ENCODE data around the gene CEACAM3. TPM values are rescaled to one million over a fixed set of nuclear protein-coding genes. Genes with fewer than 3 reads are reported as not detected.

The CEACAM3 gene
- not detected in 5 replicates for total RNA-seq (2022; extraction: Qiagen RNA extraction; ENCODE audit: low read depth)

DNA sequence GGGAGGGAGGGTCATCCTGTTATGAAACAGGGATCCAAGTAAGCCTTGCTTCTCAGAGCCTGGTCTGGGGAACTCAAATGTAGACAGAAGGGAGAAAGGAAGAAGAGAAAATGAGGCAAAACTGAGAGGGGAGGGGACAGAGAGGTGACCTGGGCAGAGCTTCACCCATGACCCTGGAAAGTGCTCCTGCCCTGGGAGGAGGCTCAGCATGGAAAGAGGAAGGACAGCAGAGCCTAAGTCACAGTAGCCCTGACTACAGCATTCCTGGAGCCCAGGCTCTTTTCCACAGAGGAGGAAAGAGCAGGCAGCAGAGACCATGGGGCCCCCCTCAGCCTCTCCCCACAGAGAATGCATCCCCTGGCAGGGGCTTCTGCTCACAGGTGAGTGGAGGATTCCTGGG lies at the start of gene CEACAM3:
Gene CEACAM3 (plus strand): TSS at position 226 of the 400 bp plus-strand sequence. CDS start 91 bp downstream, at position 317.

DNA sequence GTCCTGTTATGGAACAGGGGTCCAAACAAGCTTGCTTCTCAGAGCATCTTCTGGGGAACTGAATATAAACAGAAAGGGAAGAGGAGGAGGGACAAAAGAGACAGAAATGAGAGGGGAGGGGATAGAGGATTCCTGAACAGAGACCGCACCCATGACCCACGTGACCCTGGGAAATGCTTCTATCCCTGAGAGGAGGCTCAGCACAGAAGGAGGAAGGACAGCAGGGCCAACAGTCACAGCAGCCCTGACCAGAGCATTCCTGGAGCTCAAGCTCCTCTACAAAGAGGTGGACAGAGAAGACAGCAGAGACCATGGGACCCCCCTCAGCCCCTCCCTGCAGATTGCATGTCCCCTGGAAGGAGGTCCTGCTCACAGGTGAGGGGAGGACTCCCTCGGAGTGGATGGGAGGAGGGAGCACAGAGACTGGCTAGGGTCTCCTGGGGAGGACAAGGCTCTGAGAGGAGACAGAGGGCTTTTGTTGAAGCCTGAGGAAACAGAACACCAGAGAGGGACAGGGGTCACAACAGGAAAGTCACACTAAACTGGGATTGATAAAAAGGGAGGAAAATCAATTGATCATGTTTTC lies 41.0 kb upstream of the CEACAM3 start, which contains the start of gene CEACAM6:
Gene CEACAM6 (plus strand): TSS at position 203 of the 586 bp plus-strand sequence. CDS start 109 bp downstream, at position 312.

DNA sequence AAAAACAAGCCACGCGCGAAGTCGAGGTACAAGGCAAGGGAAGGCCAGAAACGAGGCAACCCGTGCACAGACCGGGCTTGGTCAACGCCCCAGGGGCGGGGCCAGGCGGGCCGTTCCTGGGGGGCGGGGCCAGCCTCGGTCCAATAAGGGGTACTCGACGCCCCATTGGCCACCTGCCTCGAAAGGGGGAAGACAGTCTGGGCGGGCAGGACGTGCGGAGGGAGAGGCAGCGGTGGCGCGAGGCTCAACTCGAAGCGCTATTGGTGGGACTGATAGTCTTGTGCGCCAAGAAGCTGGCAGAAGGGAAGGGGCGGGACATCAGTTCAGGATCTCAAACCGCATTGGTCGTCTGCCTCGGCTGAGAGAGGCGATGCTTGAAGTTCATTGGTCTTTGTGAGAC lies 48.2 kb downstream of the CEACAM3 start, which contains the start of gene LYPD4:
Gene LYPD4 (minus strand): TSS at position 83 of the 400 bp plus-strand sequence. CDS start 5,398 bp downstream, outside the sequence.

DNA sequence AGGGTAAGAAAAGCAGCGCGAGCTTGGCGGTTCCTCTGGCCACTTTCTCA lies 48.4 kb downstream of the CEACAM3 start, which contains the start of gene DMRTC2:
Gene DMRTC2 (plus strand): TSS at position 42 of the 50 bp plus-strand sequence. CDS start 2,387 bp downstream, outside the sequence.

DNA sequence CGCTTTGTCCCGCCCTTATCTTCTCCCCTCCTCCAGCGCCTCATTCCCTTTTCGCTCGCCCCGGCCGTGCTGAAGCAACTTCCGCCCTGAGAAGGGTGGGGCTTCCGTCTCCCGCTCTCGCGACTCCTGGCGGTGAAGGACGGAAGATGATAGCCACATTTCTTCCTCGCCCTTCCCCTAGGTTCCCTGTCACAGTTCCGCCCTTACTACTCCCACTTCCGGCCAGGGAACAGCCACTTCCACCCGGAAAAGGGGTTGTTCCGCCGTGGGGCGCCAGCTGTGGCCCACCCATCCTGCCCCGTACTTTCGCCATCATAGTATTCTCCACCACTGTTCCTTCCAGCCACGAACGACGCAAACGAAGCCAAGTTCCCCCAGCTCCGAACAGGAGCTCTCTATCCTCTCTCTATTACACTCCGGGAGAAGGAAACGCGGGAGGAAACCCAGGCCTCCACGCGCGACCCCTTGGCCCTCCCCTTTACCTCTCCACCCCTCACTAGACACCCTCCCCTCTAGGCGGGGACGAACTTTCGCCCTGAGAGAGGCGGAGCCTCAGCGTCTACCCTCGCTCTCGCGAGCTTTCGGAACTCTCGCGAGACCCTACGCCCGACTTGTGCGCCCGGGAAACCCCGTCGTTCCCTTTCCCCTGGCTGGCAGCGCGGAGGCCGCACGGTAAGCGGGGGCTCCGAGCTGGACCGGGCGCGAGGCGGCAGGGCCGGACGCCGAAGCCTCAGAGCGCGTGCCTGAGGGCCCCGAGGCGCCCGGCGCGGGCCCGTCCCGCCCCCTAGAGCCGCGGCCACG lies 63.4 kb downstream of the CEACAM3 start, which contains the start of gene RPS19:
Gene RPS19 (plus strand): TSS at position 638 of the 801 bp plus-strand sequence. CDS start 520 bp downstream, outside the sequence.

Other genes starting within 250 kb of the CEACAM3 start
- not detected in 5 replicates for gene CEACAM21, start 220.4 kb upstream of the CEACAM3 start, total RNA-seq (2022; extraction: Qiagen RNA extraction; ENCODE audit: low read depth)
- not detected in 5 replicates for gene CEACAM4, start 169.5 kb upstream of the CEACAM3 start, total RNA-seq (2022; extraction: Qiagen RNA extraction; ENCODE audit: low read depth)
- 0.05 to 0.08 TPM in 2 of 5 replicates, not detected in the others for gene CEACAM7, start 108.3 kb upstream of the CEACAM3 start, total RNA-seq (2022; extraction: Qiagen RNA extraction; ENCODE audit: low read depth)
- gene CEACAM5, start 88.0 kb upstream of the CEACAM3 start, total RNA-seq (2022; extraction: Qiagen RNA extraction; ENCODE audit: low read depth): 1.8 to 2.6 TPM (median 2.4 TPM) in 5 replicates
- gene CEACAM6, start 41.1 kb upstream of the CEACAM3 start, total RNA-seq (2022; extraction: Qiagen RNA extraction; ENCODE audit: low read depth): 20.9 to 30.9 TPM (median 27.0 TPM) in 5 replicates
- not detected in 5 replicates for gene LYPD4, start 48.1 kb downstream of the CEACAM3 start, total RNA-seq (2022; extraction: Qiagen RNA extraction; ENCODE audit: low read depth)
- gene DMRTC2, start 48.5 kb downstream of the CEACAM3 start, total RNA-seq (2022; extraction: Qiagen RNA extraction; ENCODE audit: low read depth): not detected in 5 replicates
- gene RPS19, start 63.7 kb downstream of the CEACAM3 start, total RNA-seq (2022; extraction: Qiagen RNA extraction; ENCODE audit: low read depth): 8,700 to 10,627 TPM (median 8,984 TPM) in 5 replicates
- gene CD79A, start 80.7 kb downstream of the CEACAM3 start, total RNA-seq (2022; extraction: Qiagen RNA extraction; ENCODE audit: low read depth): 1.1 to 1.2 TPM (median 1.1 TPM) in 5 replicates
- gene ARHGEF1, start 86.6 kb downstream of the CEACAM3 start, total RNA-seq (2022; extraction: Qiagen RNA extraction; ENCODE audit: low read depth): 78.2 to 125 TPM (median 109 TPM) in 5 replicates
- 0.20 to 0.45 TPM (median 0.28 TPM) in 5 replicates for gene ERFL, start 131.9 kb downstream of the CEACAM3 start, total RNA-seq (2022; extraction: Qiagen RNA extraction; ENCODE audit: low read depth)
- 198 to 238 TPM (median 225 TPM) in 5 replicates for gene RABAC1, start 162.7 kb downstream of the CEACAM3 start, total RNA-seq (2022; extraction: Qiagen RNA extraction; ENCODE audit: low read depth)
- 4.1 to 5.7 TPM (median 4.9 TPM) in 5 replicates for gene ATP1A3, start 197.6 kb downstream of the CEACAM3 start, total RNA-seq (2022; extraction: Qiagen RNA extraction; ENCODE audit: low read depth)